Measurements from ENCODE around the gene PWP1. TPM values are rescaled to one million over a fixed set of nuclear protein-coding genes. Genes with fewer than 3 reads are reported as not detected.

The PWP1 gene
- polyA plus RNA-seq (ENCODE audit: insufficient read length), result 31.7 TPM

- DNase-seq (ENCODE audit: low read depth), result peak; percentile 91
Measured at GRCh38 chr12:107685360-107686248, at the start of gene PWP1. Gene PWP1 (plus strand): TSS chr12:107685799. CDS start chr12:107685900, 101 bp downstream.

- no peak for DNase-seq (ENCODE audit: low read depth)
Measured at GRCh38 chr12:107641154-107641553, 44.4 kb upstream of the PWP1 start.

- no peak for DNase-seq (ENCODE audit: low read depth)
Measured at GRCh38 chr12:107642240-107642639, 43.4 kb upstream of the PWP1 start.

- DNase-seq (ENCODE audit: low read depth), result peak; percentile 47
Measured at GRCh38 chr12:107645630-107646333, 39.8 kb upstream of the PWP1 start.

GRCh38 chr12:107646436-107646835, 39.2 kb upstream of the PWP1 start:
- no peak for DNase-seq (ENCODE audit: low read depth)

GRCh38 chr12:107649661-107650061, 35.9 kb upstream of the PWP1 start:
- peak; percentile 38 for DNase-seq (ENCODE audit: low read depth)

GRCh38 chr12:107650977-107651376, 34.6 kb upstream of the PWP1 start:
- DNase-seq (ENCODE audit: low read depth), result no peak

- DNase-seq (ENCODE audit: low read depth), result no peak
Measured at GRCh38 chr12:107651571-107652449, 33.8 kb upstream of the PWP1 start.

- no peak for DNase-seq (ENCODE audit: low read depth)
Measured at GRCh38 chr12:107653519-107653918, 32.1 kb upstream of the PWP1 start.

GRCh38 chr12:107654873-107655272, 30.7 kb upstream of the PWP1 start:
- DNase-seq (ENCODE audit: low read depth), result no peak

GRCh38 chr12:107655281-107656065, 30.1 kb upstream of the PWP1 start:
- DNase-seq (ENCODE audit: low read depth), result no peak

GRCh38 chr12:107656302-107656701, 29.3 kb upstream of the PWP1 start:
- DNase-seq (ENCODE audit: low read depth), result no peak

- DNase-seq (ENCODE audit: low read depth), result no peak
Measured at GRCh38 chr12:107657133-107657532, 28.5 kb upstream of the PWP1 start.

GRCh38 chr12:107657621-107658020, 28.0 kb upstream of the PWP1 start:
- DNase-seq (ENCODE audit: low read depth), result no peak

GRCh38 chr12:107660235-107660634, 25.4 kb upstream of the PWP1 start:
- DNase-seq (ENCODE audit: low read depth), result no peak

- DNase-seq (ENCODE audit: low read depth), result no peak
Measured at GRCh38 chr12:107660861-107661415, 24.7 kb upstream of the PWP1 start.

GRCh38 chr12:107661830-107662229, 23.8 kb upstream of the PWP1 start:
- no peak for DNase-seq (ENCODE audit: low read depth)

GRCh38 chr12:107662484-107662883, 23.1 kb upstream of the PWP1 start:
- no peak for DNase-seq (ENCODE audit: low read depth)

- no peak for DNase-seq (ENCODE audit: low read depth)
Measured at GRCh38 chr12:107663277-107663676, 22.3 kb upstream of the PWP1 start.

- DNase-seq (ENCODE audit: low read depth), result no peak
Measured at GRCh38 chr12:107666009-107666408, 19.6 kb upstream of the PWP1 start.

GRCh38 chr12:107667464-107667863, 18.1 kb upstream of the PWP1 start:
- no peak for DNase-seq (ENCODE audit: low read depth)

Data from forelimb muscle (tissue), 1 donor.